Dermis microvascular lymphatic vessel endothelial cell (primary cell): ENCODE results near the gene CD81. TPM values are rescaled to one million over a fixed set of nuclear protein-coding genes. Genes with fewer than 3 reads are reported as not detected.

Source experiments
- DNase-seq, 2 donors: peaks; one replicate each; pipeline versions ENCODE4 v3.0.0 to v3.0.0-alpha.2; 2010; ENCODE audit warnings: low read depth in 2 of 2
- total RNA-seq: library from RNA; depleted of rRNA; stranded (reverse); fragments of >200 nt; gene quantifications from 2 replicates; pipeline ENCODE4 v1.2.1, GENCODE V29; 2014

The CD81 gene
- total RNA-seq, 1 donor from 2014 or later: 149 TPM

DNA sequence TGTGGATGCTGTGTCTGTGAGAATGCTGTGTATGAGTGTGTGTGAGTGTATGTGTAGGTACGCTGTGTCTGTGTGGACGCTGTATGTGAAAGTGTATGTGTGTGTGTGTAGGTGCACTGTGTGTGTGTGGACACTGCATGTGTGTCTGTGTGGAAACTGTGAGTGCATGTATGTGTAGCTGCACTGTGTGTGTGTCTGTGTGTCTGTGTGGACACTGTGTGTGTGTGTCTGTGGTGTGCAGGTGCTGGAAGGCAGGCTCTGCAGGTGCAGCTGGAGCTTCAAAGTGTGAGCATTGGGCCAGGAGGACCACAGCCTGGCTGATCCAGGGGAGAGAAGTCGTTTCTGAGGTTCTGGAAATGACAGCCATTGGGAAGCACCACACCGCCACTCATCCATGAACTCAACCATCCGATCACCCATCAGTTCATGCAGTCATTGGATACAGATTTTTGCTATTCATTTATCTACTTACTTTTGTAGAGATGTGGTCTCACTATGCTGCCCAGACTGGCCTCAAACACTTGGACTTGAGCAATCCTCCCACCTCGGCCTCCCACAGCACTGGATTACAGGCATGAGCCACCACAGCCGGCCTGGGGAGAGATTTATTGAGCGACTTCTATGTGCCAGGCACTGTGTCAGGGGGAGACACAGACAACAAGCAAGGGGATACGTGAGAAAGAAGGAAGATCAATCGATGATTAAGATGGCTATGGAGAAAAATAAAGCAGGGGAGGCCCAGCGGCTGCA, 57.6 kb downstream of the CD81 start:
- no peak for DNase-seq

GRCh38 chr11:2435288-2436012, 58.3 kb downstream of the CD81 start:
- no peak for DNase-seq

- DNase-seq: no peak
Measured at GRCh38 chr11:2436013-2436520, 59.0 kb downstream of the CD81 start.

- DNase-seq: no peak
Measured at GRCh38 chr11:2436521-2437031, 59.5 kb downstream of the CD81 start.

- DNase-seq: no peak
Measured at GRCh38 chr11:2437516-2437915, 60.4 kb downstream of the CD81 start.

- no peak for DNase-seq
Measured at GRCh38 chr11:2439820-2440219, 62.7 kb downstream of the CD81 start.

- DNase-seq: no peak
Measured at GRCh38 chr11:2440646-2441045, 63.5 kb downstream of the CD81 start.

- no peak for DNase-seq
Measured at GRCh38 chr11:2441171-2441570, 64.1 kb downstream of the CD81 start.

GRCh38 chr11:2442589-2442988, 65.5 kb downstream of the CD81 start:
- no peak for DNase-seq

DNA sequence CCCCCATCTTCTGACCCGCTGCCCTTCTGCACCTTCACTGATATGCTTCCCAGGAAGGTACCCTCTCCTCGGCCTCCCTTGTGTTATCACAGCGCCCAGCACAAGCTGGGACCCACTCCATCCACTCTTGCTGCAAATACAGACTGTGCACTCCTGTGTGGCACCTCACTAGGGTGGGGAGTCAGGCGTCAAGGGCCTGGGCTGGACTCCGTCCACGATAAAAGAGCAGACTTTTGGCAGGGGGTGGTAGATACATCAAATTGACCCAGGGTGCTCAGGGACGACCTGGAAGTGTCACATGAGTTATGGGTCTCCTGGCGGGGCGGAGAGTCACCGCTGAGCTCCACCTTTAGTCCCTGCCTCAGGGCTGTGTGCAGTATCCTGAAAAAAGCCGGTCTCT, 66.3 kb downstream of the CD81 start:
- no peak for DNase-seq

- DNase-seq: no peak
Measured at GRCh38 chr11:2443881-2444820, 67.0 kb downstream of the CD81 start, which contains the start of gene TRPM5. TSS of gene TRPM5 (minus strand) at chr11:2444514. CDS start at chr11:2423036, 21,478 bp downstream.

DNA sequence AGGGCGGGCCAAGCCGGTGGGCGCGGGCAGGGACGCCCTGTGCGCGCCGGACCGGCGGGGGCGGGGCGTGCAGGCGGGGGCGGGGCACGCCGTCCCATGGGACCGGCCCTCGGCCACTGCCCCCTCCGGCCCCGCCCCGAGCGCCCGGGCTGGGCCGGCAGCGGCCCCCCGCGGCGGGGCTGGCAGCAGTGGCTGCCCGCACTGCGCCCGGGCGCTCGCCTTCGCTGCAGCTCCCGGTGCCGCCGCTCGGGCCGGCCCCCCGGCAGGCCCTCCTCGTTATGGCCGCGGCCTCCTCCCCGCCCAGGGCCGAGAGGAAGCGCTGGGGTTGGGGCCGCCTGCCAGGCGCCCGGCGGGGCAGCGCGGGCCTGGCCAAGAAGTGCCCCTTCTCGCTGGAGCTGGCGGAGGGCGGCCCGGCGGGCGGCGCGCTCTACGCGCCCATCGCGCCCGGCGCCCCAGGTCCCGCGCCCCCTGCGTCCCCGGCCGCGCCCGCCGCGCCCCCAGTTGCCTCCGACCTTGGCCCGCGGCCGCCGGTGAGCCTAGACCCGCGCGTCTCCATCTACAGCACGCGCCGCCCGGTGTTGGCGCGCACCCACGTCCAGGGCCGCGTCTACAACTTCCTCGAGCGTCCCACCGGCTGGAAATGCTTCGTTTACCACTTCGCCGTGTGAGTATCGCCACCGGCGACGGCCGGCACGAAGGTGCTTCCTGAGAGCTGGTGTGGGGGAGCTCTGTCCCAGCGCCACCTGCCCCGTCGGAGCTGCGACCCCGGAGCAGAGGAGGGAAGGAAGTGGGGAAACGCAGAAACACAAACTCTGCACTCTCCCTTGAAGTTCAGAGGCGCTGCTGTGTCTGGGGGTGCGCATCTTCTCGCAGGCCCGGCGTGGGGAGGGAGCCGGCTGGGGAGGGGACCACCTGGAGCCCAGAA, 68.0 kb downstream of the CD81 start, which contains the start of gene KCNQ1:
Gene KCNQ1 (plus strand): TSS at position 188 of the 925 bp plus-strand sequence. CDS start 91 bp downstream, at position 279.
- peak; percentile 4 to 29 for DNase-seq

DNA sequence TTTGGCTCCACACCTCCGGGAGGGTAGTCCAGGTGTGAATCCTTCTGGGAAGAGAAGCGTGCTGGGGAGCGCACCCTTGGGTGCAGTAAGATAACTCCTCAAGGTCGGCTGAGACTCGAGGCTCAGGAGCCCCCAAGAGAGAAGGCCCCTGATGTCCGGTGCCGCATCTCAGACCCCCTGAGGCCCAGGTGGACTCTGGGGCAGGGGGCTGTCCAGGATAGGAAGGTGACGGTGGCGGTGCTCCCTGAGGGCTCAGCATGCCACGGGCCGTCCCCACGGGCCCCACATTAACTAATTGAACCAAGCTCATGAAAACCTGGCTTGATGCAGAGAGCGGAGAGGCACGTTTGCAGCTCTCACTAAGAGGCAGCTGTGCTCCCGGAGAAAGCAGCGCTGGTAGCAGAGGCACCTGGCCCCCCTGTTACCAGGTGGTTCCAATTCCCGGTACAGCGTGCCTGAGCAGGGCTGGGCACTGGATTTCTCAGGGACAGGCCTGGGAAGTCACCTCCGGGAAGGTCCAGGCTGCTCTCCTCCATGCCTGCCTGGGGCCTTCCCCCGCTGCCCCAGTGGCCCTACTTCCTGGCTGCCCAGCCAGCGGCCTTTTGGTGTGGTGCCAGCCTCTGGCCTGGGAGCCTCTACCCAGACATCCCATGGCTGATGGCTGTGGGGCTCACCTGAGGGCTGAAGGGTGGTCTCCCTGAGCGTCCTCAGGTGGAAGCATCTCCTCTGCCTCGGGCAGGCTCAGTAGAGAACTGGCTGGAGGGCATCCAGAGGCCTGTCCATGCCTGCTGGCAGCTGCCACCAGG, 68.8 kb downstream of the CD81 start:
- no peak for DNase-seq

DNA sequence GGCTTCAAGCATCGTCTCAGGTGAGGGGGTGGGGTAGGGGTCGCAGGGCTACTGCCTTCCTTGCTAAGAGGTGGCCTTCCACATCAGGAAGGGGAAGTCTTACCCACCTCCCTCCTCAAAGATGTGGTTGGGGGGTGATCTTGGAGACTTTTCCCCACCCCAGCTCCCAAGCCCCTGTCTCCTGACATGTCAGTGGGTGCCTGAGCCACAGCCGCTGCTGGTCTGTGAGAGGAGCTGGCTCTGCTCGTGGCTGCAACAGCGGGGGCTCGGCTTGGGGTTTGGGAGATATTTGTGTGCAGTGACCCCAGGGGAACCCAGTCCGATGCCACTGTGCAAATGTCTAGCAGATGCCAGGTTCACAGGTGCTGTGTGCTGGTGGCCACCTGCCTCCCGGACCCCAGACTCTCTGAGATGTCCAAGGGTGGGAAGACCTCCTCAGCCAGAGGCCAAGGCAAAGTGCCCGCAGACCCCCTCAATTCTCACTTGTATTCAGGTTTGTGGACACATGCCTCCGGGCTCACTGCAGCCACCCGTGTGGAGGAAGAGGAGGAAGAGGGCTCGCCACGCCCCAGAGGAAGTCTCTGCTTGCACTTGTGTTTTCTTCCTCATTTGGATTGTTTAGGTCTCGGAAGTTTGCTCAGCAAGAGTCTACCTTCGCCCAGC, 69.6 kb downstream of the CD81 start:
- DNase-seq: no peak

Other genes with a start within 250 kb of the CD81 start
- 1.9 and 22.0 TPM in 2 replicates for gene IGF2, start 237.9 kb upstream of the CD81 start, total RNA-seq
- gene INS, start 216.1 kb upstream of the CD81 start, total RNA-seq: not detected in 2 replicates
- gene TH, start 205.5 kb upstream of the CD81 start, total RNA-seq: 0.13 TPM in 1 of 2 replicates, not detected in the other
- gene ASCL2, start 106.7 kb upstream of the CD81 start, total RNA-seq: not detected in 2 replicates
- gene C11orf21, start 75.4 kb upstream of the CD81 start, total RNA-seq: not detected in 2 replicates
- gene TSPAN32, start 75.3 kb upstream of the CD81 start, total RNA-seq: not detected in 2 replicates
- 43.5 and 56.4 TPM in 2 replicates for gene TSSC4, start 23.4 kb downstream of the CD81 start, total RNA-seq
- gene TRPM5, start 67.2 kb downstream of the CD81 start, total RNA-seq: not detected in 2 replicates
- under 0.01 and 0.13 TPM in 2 replicates for gene KCNQ1, start 67.7 kb downstream of the CD81 start, total RNA-seq